ENCODE results near the gene MUC6. TPM values are rescaled to one million over a fixed set of nuclear protein-coding genes. Genes with fewer than 3 reads are reported as not detected.

Gene MUC6
- total RNA-seq, 4 donors from 2014 or later = not detected

DNA sequence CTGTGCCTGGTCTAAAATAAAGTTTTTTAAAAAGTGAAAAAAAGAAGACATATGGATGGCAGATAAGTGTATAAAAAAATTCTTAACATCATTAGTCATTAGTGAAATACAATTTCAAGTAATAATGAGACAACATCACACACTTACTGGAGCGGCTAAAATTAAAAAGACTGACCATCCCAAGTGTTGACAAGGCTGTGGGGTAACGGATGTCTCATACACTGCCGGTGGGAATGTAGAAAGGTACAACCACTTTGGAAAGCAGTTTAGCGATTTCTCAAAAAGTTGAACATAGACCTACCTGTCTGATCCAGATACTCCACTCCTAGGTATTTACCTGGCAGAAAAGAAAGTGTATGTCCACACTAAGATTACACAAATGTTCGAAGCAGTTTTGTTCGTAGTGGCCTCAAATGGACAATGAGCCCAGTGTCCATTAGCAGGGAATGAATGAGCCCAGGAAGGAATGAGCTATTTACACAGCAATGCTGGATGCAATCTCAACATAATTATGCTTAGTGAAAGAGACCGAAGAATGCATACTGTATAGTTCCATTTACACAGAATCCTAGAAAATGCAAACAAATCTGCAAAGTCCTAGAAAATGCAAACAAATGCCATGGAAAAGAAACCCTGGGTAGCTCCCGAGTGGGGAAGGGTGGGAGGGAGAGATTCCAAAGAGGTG lies 31.4 kb upstream of the MUC6 start:
- Histone ChIP-seq H3K4me3 (no peak overlapping the region), H3K4me1 (peaks cover 0 to 7% (median 5%) of the 10 kb centered on the region in 4 donors), H3K27ac (replicated peaks in 1 of 4) (no peak overlapping the region), H3K9me3 (no peaks in the 10 kb centered on the region), H3K27me3 (peaks cover 0 to 64% (median 5%) of the 10 kb centered on the region in 4 donors), H3K36me3 (no peaks in the 10 kb centered on the region)
- intact Hi-C loops (cut with DNase I) = no loop called here
- no peak for TF ChIP-seq POLR2AphosphoS5 (IDR thresholded peaks at IDR 0.05)
- no peak for TF ChIP-seq EP300 (IDR thresholded peaks at IDR 0.05)
- TF ChIP-seq POLR2A (IDR thresholded peaks at IDR 0.05; ENCODE audit: low read depth) = no peak
- TF ChIP-seq, protein P1, sequence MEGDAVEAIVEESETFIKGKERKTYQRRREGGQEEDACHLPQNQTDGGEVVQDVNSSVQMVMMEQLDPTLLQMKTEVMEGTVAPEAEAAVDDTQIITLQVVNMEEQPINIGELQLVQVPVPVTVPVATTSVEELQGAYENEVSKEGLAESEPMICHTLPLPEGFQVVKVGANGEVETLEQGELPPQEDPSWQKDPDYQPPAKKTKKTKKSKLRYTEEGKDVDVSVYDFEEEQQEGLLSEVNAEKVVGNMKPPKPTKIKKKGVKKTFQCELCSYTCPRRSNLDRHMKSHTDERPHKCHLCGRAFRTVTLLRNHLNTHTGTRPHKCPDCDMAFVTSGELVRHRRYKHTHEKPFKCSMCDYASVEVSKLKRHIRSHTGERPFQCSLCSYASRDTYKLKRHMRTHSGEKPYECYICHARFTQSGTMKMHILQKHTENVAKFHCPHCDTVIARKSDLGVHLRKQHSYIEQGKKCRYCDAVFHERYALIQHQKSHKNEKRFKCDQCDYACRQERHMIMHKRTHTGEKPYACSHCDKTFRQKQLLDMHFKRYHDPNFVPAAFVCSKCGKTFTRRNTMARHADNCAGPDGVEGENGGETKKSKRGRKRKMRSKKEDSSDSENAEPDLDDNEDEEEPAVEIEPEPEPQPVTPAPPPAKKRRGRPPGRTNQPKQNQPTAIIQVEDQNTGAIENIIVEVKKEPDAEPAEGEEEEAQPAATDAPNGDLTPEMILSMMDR (IDR thresholded peaks at IDR 0.05) = no peak
- 82% methylated on average over 8 of the region's 8 CpGs for WGBS
- no peak for DNase-seq (ENCODE audit: extremely low spot score)

DNA sequence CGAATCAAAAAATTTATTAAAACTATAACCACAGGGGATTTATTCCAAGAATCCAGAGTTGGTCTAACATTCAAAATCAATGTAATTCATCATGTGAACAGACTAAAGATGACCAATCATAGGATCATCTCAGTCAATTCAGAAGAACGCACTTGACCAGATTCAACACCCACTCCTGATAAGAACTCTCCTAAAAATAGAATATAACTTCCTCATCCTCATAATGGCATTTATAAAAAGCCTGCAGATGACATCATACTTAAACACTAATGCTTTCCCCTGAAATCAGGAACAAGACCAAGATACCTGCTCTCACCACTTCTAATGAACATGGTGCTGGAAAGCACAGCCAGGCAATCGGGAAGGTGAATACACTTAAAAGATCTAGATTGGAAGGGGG lies 27.6 kb upstream of the MUC6 start:
- DNase-seq (ENCODE audit: extremely low spot score) = no peak
- no peaks in the 10 kb centered on the region for H3K4me1 ChIP-seq
- WGBS = 70% methylated on average over 3 of the region's 3 CpGs
- no peak overlapping the region for H3K27ac ChIP-seq (replicated peaks in 1 of 4)
- H3K36me3 ChIP-seq = no peaks in the 10 kb centered on the region
- no peak overlapping the region for H3K4me3 ChIP-seq
- intact Hi-C loops (cut with DNase I) = no loop called here
- peaks cover 0 to 42% (median 0%) of the 10 kb centered on the region in 4 donors for H3K27me3 ChIP-seq
- peaks cover 0 to 11% (median 6%) of the 10 kb centered on the region in 4 donors for H3K9me3 ChIP-seq
- TF ChIP-seq, protein P1 (IDR thresholded peaks at IDR 0.05) = no peak
- TF ChIP-seq POLR2A (IDR thresholded peaks at IDR 0.05; ENCODE audit: low read depth) (no peak), EP300 (IDR thresholded peaks at IDR 0.05) (no peak), POLR2AphosphoS5 (IDR thresholded peaks at IDR 0.05) (no peak)

DNA sequence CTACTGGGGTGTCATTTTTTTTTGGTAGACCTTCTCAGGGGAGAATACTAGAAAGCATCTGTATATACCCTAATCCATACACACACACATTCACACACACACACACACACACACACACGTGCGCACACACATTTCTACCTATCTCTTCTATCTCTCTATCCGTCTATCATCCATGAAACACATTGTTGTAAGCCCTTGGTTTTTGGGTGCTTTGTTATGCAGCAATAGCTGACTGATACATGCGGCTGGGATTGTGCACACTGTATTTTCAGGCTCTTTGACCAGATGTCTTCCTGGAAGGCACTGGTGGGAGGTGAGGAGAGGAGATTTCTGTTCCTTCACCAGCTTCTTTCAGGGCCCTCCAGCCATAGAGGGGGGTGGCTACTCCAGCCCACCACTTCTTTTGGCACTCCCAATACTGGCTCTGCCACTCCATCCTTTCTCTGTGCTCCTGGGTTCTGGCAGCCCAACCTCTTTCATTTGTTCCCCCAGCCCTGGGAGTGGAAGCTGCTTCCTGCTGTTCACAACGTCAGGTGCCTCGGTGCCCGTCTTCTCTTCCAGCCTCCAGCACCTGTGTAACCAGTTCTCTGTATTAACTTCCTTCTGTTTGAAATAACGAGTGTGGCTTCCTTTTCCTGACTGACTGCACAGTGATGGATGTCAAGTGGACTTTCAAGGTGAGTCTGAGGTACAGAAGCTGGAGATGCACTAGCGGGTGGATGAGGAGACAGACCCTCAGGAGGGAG lies 25.7 kb upstream of the MUC6 start:
- WGBS = 82% methylated on average over 9 of the region's 9 CpGs
- DNase-seq (ENCODE audit: extremely low spot score) = no peak
- Histone ChIP-seq H3K36me3 (no peaks in the 10 kb centered on the region), H3K27me3 (peaks cover 0 to 37% (median 0%) of the 10 kb centered on the region in 4 donors), H3K9me3 (peaks cover 0 to 11% (median 6%) of the 10 kb centered on the region in 4 donors), H3K27ac (replicated peaks in 1 of 4) (no peak overlapping the region), H3K4me1 (no peaks in the 10 kb centered on the region), H3K4me3 (no peak overlapping the region)
- TF ChIP-seq EP300 (IDR thresholded peaks at IDR 0.05) (no peak), POLR2A (IDR thresholded peaks at IDR 0.05; ENCODE audit: low read depth) (no peak), POLR2AphosphoS5 (IDR thresholded peaks at IDR 0.05) (no peak)
- TF ChIP-seq, protein P1 (IDR thresholded peaks at IDR 0.05) = no peak
- intact Hi-C loops (cut with DNase I) = no loop called here

DNA sequence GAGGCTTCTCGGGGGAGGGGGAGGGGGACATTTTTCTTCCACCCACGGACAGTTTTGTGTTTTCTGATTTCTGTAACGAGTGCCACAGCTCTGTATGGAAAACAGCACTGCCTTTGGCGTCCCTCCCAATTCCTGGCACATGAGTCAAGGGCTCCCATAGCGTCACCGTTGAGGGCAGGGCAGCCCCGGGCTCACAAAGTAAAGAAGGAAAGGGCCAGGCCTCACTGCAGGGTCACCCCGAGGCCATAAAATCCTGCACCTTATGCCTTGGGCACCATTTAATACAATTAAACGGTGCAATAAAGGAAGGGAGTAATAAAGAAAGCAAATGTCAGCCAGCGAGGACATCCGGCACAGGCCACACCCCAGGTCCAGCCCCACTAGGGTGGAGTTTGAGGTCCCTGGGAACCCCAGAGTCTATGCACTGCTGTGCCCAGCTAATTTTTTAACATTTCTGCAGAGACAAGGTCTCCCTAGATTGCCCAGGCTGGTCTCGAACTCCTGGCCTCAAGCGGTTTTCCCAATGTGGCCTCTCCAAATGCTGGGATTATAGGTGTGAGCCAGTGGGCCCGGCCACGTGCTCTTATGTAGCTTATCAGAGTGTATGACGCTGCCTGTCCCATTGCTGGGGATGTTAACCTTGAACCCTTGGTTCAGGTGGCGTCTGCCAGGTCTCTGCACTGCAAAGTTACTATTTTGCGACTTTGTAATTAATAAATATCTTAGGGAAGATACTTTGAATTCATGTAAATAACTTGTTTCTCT lies 24.5 kb upstream of the MUC6 start:
- Histone ChIP-seq H3K9me3 (peaks cover 0 to 11% (median 6%) of the 10 kb centered on the region in 4 donors), H3K27me3 (peaks cover 0 to 43% (median 0%) of the 10 kb centered on the region in 4 donors), H3K36me3 (no peaks in the 10 kb centered on the region), H3K4me3 (no peak overlapping the region), H3K4me1 (no peaks in the 10 kb centered on the region), H3K27ac (replicated peaks in 1 of 4) (no peak overlapping the region)
- no peak for DNase-seq (ENCODE audit: extremely low spot score)
- intact Hi-C loops (cut with DNase I) = no loop called here
- WGBS = 72% methylated on average over 18 of the region's 18 CpGs
- no peak for TF ChIP-seq POLR2A (IDR thresholded peaks at IDR 0.05; ENCODE audit: low read depth)
- TF ChIP-seq, protein P1 (IDR thresholded peaks at IDR 0.05) = no peak
